MG63 (cell line): ENCODE data around the gene XAGE1A. TPM values are rescaled to one million over a fixed set of nuclear protein-coding genes. Genes with fewer than 3 reads are reported as not detected.

Experiments
- total RNA-seq: library from RNA; depleted of rRNA; stranded (reverse); fragments of >200 nt; shearing (Covaris generic); gene quantifications from 2 replicates; pipeline ENCODE4 v1.2.3, GENCODE V29; 2014; ENCODE audit warnings: low replicate concordance; rRNA removed

XAGE1A gene
- total RNA-seq, 1 experiment from 2014 or later: not detected

Other genes starting within 250 kb of the XAGE1A start
- not detected in 2 replicates for gene XAGE2, start 126.8 kb upstream of the XAGE1A start, total RNA-seq
- gene XAGE1B, start 21.3 kb downstream of the XAGE1A start, total RNA-seq: not detected in 2 replicates
- gene SSX7, start 159.1 kb downstream of the XAGE1A start, total RNA-seq: not detected in 2 replicates
- gene SSX2, start 211.4 kb downstream of the XAGE1A start, total RNA-seq: not detected in 2 replicates